HL-60 (cell line): Measurements from ENCODE around the gene SLC9C2.
"Not testable (repeated sequence)": the region's sequence is repeated elsewhere in the genome, so short reads cannot be mapped to it uniquely, and the experiment has no call there.

Source experiments
- DNase-seq, 2 experiments: peaks; one replicate each; pipeline ENCODE4 v3.0.0-alpha.2; 2010 to 2020; ENCODE audit warnings: low read depth in 1 of 2, low spot score in 1 of 2
- H3K27ac ChIP-seq: fragments of 250-450 bp; sonication (Bioruptor Pico); replicated peaks from 2 replicates; pipeline ENCODE4 v1.5.1; 2020; ENCODE audit warnings: mild to moderate bottlenecking, moderate library complexity
- H3K27me3 ChIP-seq: fragments of 250-450 bp; sonication (Bioruptor Pico); 2 replicates; pipeline ENCODE4 v1.5.1; 2021; ENCODE audit warnings: mild to moderate bottlenecking, moderate library complexity; ENCODE audit not compliant: insufficient read depth, poor library complexity, severe bottlenecking
- H3K4me3 ChIP-seq: replicated peaks from 2 replicates; pipeline ENCODE4 v1.5.1; 2011; ENCODE audit warnings: mild to moderate bottlenecking, control low read depth, low read length; ENCODE audit not compliant: insufficient read depth
- CTCF ChIP-seq: IDR thresholded peaks from one replicate; pipeline ENCODE4 v1.5.1; 2011; ENCODE audit warnings: low read length, control low read depth, inconsistent platforms; ENCODE audit not compliant: insufficient read depth
- GABPA ChIP-seq: IDR thresholded peaks from 2 replicates; pipeline ENCODE4 v1.6.1; 2012; ENCODE audit warnings: low read depth
- POLR2AphosphoS5 ChIP-seq: IDR thresholded peaks from 2 replicates; pipeline ENCODE4 v1.6.1; 2012; ENCODE audit warnings: low read depth
- SPI1 ChIP-seq: IDR thresholded peaks from 2 replicates; pipeline ENCODE4 v1.6.1; 2012; ENCODE audit warnings: low read depth, mild to moderate bottlenecking, borderline replicate concordance
- TF ChIP-seq, protein P1 (sequence below): IDR thresholded peaks from 2 replicates; pipeline ENCODE4 v1.6.1; 2012; ENCODE audit warnings: low read depth; ENCODE audit not compliant: insufficient replicate concordance

SLC9C2 gene

GRCh38 chr1:173467426-173467825 is 135.4 kb downstream of the SLC9C2 start:
- no peak for DNase-seq
- no peaks in the 10 kb centered on the region for H3K27me3 ChIP-seq
- H3K27ac ChIP-seq = no peak overlapping the region
- TF ChIP-seq POLR2AphosphoS5 = no peak
- TF ChIP-seq CTCF = no peak
- TF ChIP-seq, protein P1, sequence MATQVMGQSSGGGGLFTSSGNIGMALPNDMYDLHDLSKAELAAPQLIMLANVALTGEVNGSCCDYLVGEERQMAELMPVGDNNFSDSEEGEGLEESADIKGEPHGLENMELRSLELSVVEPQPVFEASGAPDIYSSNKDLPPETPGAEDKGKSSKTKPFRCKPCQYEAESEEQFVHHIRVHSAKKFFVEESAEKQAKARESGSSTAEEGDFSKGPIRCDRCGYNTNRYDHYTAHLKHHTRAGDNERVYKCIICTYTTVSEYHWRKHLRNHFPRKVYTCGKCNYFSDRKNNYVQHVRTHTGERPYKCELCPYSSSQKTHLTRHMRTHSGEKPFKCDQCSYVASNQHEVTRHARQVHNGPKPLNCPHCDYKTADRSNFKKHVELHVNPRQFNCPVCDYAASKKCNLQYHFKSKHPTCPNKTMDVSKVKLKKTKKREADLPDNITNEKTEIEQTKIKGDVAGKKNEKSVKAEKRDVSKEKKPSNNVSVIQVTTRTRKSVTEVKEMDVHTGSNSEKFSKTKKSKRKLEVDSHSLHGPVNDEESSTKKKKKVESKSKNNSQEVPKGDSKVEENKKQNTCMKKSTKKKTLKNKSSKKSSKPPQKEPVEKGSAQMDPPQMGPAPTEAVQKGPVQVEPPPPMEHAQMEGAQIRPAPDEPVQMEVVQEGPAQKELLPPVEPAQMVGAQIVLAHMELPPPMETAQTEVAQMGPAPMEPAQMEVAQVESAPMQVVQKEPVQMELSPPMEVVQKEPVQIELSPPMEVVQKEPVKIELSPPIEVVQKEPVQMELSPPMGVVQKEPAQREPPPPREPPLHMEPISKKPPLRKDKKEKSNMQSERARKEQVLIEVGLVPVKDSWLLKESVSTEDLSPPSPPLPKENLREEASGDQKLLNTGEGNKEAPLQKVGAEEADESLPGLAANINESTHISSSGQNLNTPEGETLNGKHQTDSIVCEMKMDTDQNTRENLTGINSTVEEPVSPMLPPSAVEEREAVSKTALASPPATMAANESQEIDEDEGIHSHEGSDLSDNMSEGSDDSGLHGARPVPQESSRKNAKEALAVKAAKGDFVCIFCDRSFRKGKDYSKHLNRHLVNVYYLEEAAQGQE = no peak
- no peak for TF ChIP-seq SPI1
- no peak for TF ChIP-seq GABPA
- H3K4me3 ChIP-seq = no peak overlapping the region

DNA sequence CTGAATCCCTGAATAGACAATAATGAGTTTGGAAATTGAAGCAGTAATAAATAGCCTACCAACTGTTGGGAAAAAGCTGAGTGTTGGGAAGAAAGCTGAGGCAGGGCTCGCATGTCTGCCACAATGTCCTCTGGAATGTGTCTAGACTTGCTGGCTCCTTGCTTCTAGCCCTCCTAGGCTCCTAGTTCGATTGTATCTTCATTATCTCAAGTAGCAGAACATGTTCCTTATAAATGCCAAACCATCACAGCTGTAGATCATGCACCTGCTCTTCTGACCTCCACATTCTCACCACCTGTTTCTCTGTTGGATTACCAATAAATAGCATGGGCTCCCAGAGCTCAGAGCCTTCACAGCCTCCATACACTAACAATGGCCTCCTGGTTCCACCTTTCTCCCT is 138.7 kb downstream of the SLC9C2 start:
- not testable (repeated sequence) for H3K4me3 ChIP-seq, H3K27ac ChIP-seq, H3K27me3 ChIP-seq, DNase-seq

DNA sequence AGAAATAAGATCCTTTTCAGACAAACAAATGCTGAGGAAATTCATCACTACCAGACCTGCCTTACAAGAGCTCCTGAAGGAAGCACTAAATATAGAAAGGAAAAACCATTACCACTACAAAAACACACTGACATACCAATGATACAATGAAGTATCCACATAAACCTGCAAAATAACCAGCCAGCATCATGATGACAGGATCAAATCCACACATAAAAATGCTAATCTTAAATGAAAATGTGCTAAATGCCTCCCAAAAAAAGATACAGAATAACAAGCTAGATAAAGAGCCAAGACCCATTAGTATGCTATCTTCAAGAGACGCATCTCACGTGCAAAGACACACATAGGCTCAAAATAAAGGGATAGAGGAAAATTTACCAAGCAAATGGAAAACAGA is 140.2 kb downstream of the SLC9C2 start:
- not testable (repeated sequence) for DNase-seq, H3K27ac ChIP-seq, H3K4me3 ChIP-seq, H3K27me3 ChIP-seq

DNA sequence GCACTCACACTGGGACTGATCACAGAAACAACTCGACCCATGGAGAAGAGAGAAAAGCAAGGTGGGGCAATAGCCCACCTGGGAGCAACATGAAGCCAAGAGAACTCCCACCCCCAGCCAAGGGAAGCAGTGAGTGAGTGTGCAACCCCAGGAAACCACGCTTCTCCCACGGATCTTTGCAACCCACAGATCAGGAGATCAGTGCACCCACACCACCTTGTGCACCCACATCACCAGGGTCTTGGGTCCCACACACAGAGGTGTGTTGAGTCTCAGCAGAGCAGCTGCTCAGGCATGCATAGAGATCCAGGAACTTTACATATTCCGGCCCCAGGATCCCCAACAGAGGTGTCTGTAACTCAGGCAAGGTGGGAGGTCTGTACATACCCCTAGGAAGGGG is 143.0 kb downstream of the SLC9C2 start:
- Histone ChIP-seq H3K27ac (no peak overlapping the region), H3K4me3 (no peak overlapping the region), H3K27me3 (no peaks in the 10 kb centered on the region)
- no peak for TF ChIP-seq CTCF
- TF ChIP-seq SPI1 = no peak
- no peak for TF ChIP-seq POLR2AphosphoS5
- TF ChIP-seq, protein P1 = no peak
- no peak for TF ChIP-seq GABPA
- DNase-seq = peak in 1 of 2 experiments; percentile 5

DNA sequence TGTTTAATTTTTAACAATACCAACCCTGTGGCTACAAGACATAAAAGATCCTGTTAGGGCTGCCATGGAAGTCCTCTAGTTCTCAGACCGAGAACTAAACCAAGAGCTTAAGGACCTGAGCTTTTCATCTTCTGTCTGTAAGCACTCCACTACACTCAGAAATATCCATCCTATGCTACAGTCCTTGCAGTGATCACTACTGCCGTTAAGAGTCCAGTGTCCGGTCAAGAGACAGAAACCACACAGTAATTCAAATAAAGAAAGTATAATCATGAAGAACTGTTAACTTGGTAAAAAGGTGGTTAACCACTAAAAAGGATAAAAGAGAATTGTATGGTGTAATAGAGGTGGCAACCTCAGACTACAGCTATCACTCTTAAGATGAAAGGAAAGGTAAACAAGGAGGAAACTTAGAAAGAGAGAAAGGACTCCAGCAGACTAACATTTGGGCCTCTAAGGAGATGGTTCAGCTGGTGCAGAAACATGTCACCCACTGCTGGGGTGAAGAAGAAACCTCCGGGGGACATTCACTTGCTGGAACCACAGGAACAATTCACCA is 147.8 kb downstream of the SLC9C2 start:
- TF ChIP-seq CTCF = no peak
- TF ChIP-seq GABPA = no peak
- no peak for TF ChIP-seq SPI1
- no peak for TF ChIP-seq POLR2AphosphoS5
- TF ChIP-seq, protein P1 = no peak
- no peaks in the 10 kb centered on the region for H3K27me3 ChIP-seq
- H3K27ac ChIP-seq = no peak overlapping the region
- no peak overlapping the region for H3K4me3 ChIP-seq
- no peak for DNase-seq
